Right hindlimb (tissue), 1 donor: ENCODE data around the gene PMF1.
"Not testable (repeated sequence)": the region's sequence is repeated elsewhere in the genome, so short reads cannot be mapped to it uniquely, and the experiment has no call there.

ENCODE experiments used
- DNase-seq: peaks from one replicate; pipeline ENCODE4 v3.0.0-alpha.2; 2018

Gene PMF1

GRCh38 chr1:156212833-156213643 lies at the start of gene PMF1:
PMF1 (plus strand) TSS chr1:156213007; CDS start chr1:156213016, 9 bp downstream.
- peak; percentile 98 for DNase-seq

GRCh38 chr1:156163712-156164111 lies 49.1 kb upstream of the PMF1 start:
- DNase-seq = no peak

- no peak for DNase-seq
Measured at GRCh38 chr1:156164125-156164831, 48.5 kb upstream of the PMF1 start.

GRCh38 chr1:156165083-156165482 lies 47.7 kb upstream of the PMF1 start:
- no peak for DNase-seq

- DNase-seq = no peak
Measured at GRCh38 chr1:156167536-156167935, 45.3 kb upstream of the PMF1 start.

GRCh38 chr1:156172696-156173470 lies 39.9 kb upstream of the PMF1 start:
- no peak for DNase-seq

- no peak for DNase-seq
Measured at GRCh38 chr1:156176610-156177210, 36.1 kb upstream of the PMF1 start.

- no peak for DNase-seq
Measured at GRCh38 chr1:156177919-156178654, 34.7 kb upstream of the PMF1 start.

- no peak for DNase-seq
Measured at GRCh38 chr1:156180471-156180870, 32.3 kb upstream of the PMF1 start.

- DNase-seq = not testable (repeated sequence)
Measured at GRCh38 chr1:156181391-156181924, 31.3 kb upstream of the PMF1 start.

GRCh38 chr1:156182010-156182779 lies 30.6 kb upstream of the PMF1 start:
- not testable (repeated sequence) for DNase-seq

GRCh38 chr1:156186347-156187177 lies 26.2 kb upstream of the PMF1 start:
- DNase-seq = not testable (repeated sequence)

GRCh38 chr1:156190265-156190664 lies 22.5 kb upstream of the PMF1 start:
- not testable (repeated sequence) for DNase-seq

- DNase-seq = no peak
Measured at GRCh38 chr1:156191292-156191964, 21.4 kb upstream of the PMF1 start.

GRCh38 chr1:156193208-156193487 lies 19.7 kb upstream of the PMF1 start:
- no peak for DNase-seq

- peak; percentile 99 for DNase-seq
Measured at GRCh38 chr1:156193488-156194299, 19.1 kb upstream of the PMF1 start, which contains the start of gene SLC25A44. SLC25A44 (plus strand) TSS chr1:156194104; CDS start chr1:156199848, 5,744 bp downstream.

GRCh38 chr1:156194300-156194652 lies 18.5 kb upstream of the PMF1 start:
- DNase-seq = no peak

- DNase-seq = no peak
Measured at GRCh38 chr1:156195853-156196252, 17.0 kb upstream of the PMF1 start.

- DNase-seq = no peak
Measured at GRCh38 chr1:156196445-156196844, 16.4 kb upstream of the PMF1 start.
